Hepatocyte (in vitro differentiated cells): ENCODE results near the gene BZW1.

ENCODE experiments used
- CTCF ChIP-seq: fragments of 200-600 bp; sonication (generic); IDR thresholded peaks from 2 replicates; pipeline ENCODE4 v1.5.1; 2016; ENCODE audit warnings: antibody characterized with exemption, mild to moderate bottlenecking; ENCODE audit not compliant: poor library complexity
- EZH2 ChIP-seq: fragments of 200-600 bp; sonication (generic); IDR thresholded peaks from 2 replicates; pipeline ENCODE4 v1.6.1; 2016; ENCODE audit warnings: antibody characterized with exemption, mild to moderate bottlenecking, borderline replicate concordance

- TF ChIP-seq CTCF (no peak), EZH2 (no peak)
Measured at GRCh38 chr2:200772620-200773019, 39.1 kb upstream of the BZW1 start.
